ENCODE results near the gene MACROD2. TPM values are rescaled to one million over a fixed set of nuclear protein-coding genes. Genes with fewer than 3 reads are reported as not detected.

Gene MACROD2
- polyA plus RNA-seq, 1 experiment: 0.47 TPM

- ChIA-PET POLR2A (no interaction called here), CTCF (no interaction called here)
- H3K4me3 ChIP-seq (ENCODE audit: low read depth, low read length): no peak overlapping the region
- no peak for DNase-seq (ENCODE audit: low read depth)
- H3K27me3 ChIP-seq (ENCODE audit: control insufficient read depth, insufficient read depth, low read length): no peaks in the 10 kb centered on the region
- TF ChIP-seq CTCF (IDR thresholded peaks at IDR 0.05; ENCODE audit: insufficient read depth, low read depth, low read length): no peak
- H3K36me3 ChIP-seq (ENCODE audit: control insufficient read depth, insufficient read depth, low read length): no peaks in the 10 kb centered on the region
Observed at GRCh38 chr20:14360416-14360815, 365.1 kb downstream of the MACROD2 start.

DNA sequence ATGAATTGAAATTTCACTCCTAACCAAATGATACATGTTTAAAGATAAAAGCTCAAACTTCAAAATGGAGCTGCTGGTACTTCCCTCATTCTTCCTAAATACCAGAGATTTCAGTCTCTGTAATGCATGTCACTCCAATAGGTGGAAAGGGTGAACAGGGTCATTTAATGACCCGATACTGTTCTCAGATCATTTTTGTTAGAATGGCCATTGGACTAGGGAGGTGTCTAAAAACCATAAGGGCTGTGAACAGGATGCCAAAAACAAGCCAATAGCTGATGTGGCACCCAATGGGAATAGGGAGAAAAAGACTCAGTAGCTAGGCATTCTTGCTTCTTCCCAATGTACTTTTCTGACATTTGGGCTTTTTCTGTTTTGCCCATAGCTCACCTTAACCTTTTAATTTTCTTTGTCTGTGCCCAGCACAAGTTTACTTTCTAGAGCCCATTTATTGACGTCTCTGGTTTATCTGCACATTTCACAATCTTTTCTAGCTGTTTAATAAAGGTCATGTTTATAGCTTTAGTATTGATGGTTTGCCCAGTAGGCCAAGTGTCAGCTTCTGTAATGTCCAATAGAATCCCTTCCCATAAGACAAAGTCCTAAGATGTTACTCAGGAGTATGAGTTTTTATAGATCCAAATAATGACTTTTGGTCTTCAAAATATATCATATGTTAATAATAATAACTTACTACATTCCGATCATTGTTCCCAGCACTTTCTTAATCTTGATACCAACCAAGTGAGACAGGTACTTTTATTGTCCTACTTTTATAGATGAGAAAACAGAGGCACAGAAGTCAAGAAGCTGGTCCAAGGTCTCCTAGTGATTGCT lies 366.4 kb downstream of the MACROD2 start:
- H3K27me3 ChIP-seq (ENCODE audit: control insufficient read depth, insufficient read depth, low read length): no peaks in the 10 kb centered on the region
- DNase-seq (ENCODE audit: low read depth): no peak
- no peak overlapping the region for H3K4me3 ChIP-seq (ENCODE audit: low read depth, low read length)
- CTCF ChIA-PET: no interaction called here
- TF ChIP-seq CTCF (IDR thresholded peaks at IDR 0.05; ENCODE audit: insufficient read depth, low read depth, low read length): no peak
- H3K36me3 ChIP-seq (ENCODE audit: control insufficient read depth, insufficient read depth, low read length): no peaks in the 10 kb centered on the region
- POLR2A ChIA-PET: no interaction called here

DNA sequence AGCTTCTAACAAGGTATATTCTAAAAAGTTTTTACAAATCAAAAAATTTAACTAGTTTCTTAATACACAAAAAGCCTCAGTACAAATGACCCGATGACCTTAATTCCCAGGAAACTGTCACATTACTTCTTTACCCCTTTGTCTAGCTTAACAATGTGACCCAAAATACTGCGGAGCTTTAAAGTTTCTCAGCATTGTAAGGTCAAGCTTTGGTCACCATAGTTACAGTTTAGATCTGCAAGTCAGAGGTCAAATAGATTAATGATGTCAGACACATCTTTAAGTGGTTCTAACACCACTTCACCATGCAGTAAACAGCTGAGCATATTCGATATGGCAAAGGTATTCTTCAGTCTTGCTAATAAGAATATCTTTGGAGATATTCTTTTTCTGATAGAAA lies 378.9 kb downstream of the MACROD2 start:
- ChIA-PET CTCF (no interaction called here), POLR2A (no interaction called here)
- TF ChIP-seq CTCF (IDR thresholded peaks at IDR 0.05; ENCODE audit: insufficient read depth, low read depth, low read length): no peak
- H3K36me3 ChIP-seq (ENCODE audit: control insufficient read depth, insufficient read depth, low read length): no peaks in the 10 kb centered on the region
- no peak overlapping the region for H3K4me3 ChIP-seq (ENCODE audit: low read depth, low read length)
- no peaks in the 10 kb centered on the region for H3K27me3 ChIP-seq (ENCODE audit: control insufficient read depth, insufficient read depth, low read length)
- no peak for DNase-seq (ENCODE audit: low read depth)

DNA sequence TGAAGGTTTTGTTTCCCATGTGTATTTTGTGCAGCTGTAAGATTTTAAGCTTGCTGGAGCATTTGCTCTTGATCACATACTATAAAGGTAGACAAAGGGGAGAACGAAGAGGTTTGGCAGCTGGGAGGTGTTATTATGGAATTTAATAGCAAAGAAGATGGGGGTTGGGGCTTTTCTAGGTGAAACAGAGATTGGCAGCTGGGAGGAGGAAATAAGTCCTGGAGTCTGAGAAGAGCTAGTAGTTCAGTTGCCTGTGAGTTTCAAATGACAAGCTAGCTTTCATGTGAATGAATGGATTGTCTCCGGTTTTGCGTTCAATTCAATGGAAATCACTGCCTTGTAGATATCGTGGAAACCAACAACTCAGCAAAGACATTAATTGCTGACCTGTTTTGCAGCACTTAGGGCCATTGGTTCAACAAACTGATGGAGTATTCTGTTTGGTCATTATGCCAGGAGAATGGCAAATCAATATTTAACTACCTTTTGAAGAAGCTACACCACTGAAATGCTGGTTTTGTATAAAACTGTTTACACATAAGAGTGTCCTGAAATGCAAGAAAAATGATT lies 380.2 kb downstream of the MACROD2 start:
- no peak for DNase-seq (ENCODE audit: low read depth)
- Histone ChIP-seq H3K27me3 (ENCODE audit: control insufficient read depth, insufficient read depth, low read length) (no peaks in the 10 kb centered on the region), H3K36me3 (ENCODE audit: control insufficient read depth, insufficient read depth, low read length) (no peaks in the 10 kb centered on the region), H3K4me3 (ENCODE audit: low read depth, low read length) (no peak overlapping the region)
- POLR2A ChIA-PET: interaction anchor here (0.6 kb wide), 1 partner anchor 1005 kb away, joined by 4 read pairs; no protein-coding TSS in a partner anchor
- TF ChIP-seq CTCF (IDR thresholded peaks at IDR 0.05; ENCODE audit: insufficient read depth, low read depth, low read length): no peak
- CTCF ChIA-PET: no interaction called here

DNA sequence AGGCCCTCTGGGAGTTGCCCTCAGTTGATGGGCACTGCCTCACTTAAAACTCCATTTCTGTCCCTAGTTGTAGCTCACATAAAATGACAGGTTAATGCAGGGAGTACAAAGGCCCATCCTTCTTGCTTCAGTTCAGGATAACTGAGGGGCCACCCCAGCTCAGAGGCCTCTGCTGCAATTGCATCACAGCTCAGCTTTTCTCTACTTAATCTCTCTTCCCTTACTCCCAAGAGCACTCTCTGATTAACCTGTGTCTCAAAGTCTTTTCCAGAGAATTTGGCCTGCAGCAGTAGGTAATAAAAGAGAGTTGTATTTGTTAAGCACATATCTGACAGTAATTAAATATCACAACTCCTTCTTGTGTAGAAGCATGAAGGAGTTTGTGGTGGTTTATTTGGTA lies 383.0 kb downstream of the MACROD2 start:
- Histone ChIP-seq H3K27me3 (ENCODE audit: control insufficient read depth, insufficient read depth, low read length) (no peaks in the 10 kb centered on the region), H3K4me3 (ENCODE audit: low read depth, low read length) (no peak overlapping the region), H3K36me3 (ENCODE audit: control insufficient read depth, insufficient read depth, low read length) (no peaks in the 10 kb centered on the region)
- ChIA-PET CTCF (no interaction called here), POLR2A (no interaction called here)
- no peak for TF ChIP-seq CTCF (IDR thresholded peaks at IDR 0.05; ENCODE audit: insufficient read depth, low read depth, low read length)
- DNase-seq (ENCODE audit: low read depth): no peak

Measured in BJ (cell line).